Adipose tissue (tissue), 3 donors: ENCODE results near the gene ADAMTS14. TPM values are rescaled to one million over a fixed set of nuclear protein-coding genes. Genes with fewer than 3 reads are reported as not detected.

Experiments
- H3K27ac ChIP-seq: one replicate; pipeline ENCODE4 v1.5.1; 2013; ENCODE audit warnings: low read depth, low read length
- WGBS, 3 donors: extraction: QIAGEN DNeasy Blood & Tissue Kit; methylation state at CpG; one replicate each; pipeline ENCODE4 v1.1.7; 2013; 5-methylcytosine and 5-hydroxymethylcytosine counted together
- polyA plus RNA-seq, 3 donors: library from polyadenylated mRNA; stranded (reverse); fragments of 200-250 nt; gene quantifications; one replicate each; pipeline ENCODE4 v1.2.3, GENCODE V29; 2013
- donor health status: healthy with polysubstance abuse.
- donor health status: Bipolar disorder and iron deficiency.
- donor health status: healthy.

ADAMTS14 gene
- polyA plus RNA-seq, 3 donors: under 0.01 to 0.94 (median 0.07) TPM

DNA sequence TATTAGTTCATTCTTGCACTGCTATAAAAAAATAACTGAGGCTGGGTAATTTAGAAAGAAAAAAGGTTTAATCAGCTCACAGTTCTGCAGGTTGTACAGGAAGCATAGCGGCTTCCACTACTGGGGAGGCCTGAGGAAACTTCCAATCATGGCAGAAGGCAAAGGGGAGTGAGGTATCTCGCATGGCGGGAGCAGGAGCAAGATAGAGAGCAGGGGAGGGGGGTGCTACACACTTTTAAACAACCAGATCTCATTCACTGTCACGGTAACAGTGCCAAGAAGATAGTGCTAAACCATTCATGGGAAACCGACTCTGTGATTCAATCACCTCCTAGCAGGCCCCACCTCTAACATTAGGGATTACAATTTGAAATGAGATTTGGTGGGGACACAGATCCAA is 11.6 kb downstream of the ADAMTS14 start:
- 90 to 97% (median 93%) methylated on average over 5 of the region's 5 CpGs for WGBS, 3 donors

DNA sequence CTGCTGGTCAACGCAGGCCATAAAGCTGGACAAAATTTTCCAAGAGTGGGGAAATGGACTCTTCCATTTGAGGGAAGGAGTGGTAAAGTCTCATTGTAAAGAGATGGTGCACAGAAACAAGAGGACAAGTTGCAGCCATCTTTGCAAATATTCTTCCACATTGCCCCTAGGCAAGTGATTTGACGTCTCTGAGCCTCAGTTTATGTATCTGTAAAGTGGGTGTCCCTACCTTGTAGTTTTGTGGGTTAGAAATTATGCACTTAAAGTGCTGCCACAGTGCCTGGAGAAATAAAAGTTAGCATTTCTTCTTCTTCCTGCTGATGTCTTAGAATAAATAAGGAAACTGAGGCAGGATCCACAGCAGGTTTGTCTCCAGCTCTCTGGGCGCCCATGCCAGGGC is 12.1 kb downstream of the ADAMTS14 start:
- no peak overlapping the region for H3K27ac ChIP-seq
- WGBS, 3 donors: 93 to 96% (median 94%) methylated on average over 3 of the region's 3 CpGs

More for the DNA sequence above, 11.6 kb downstream of the ADAMTS14 start:
- H3K27ac ChIP-seq: no peak overlapping the region

DNA sequence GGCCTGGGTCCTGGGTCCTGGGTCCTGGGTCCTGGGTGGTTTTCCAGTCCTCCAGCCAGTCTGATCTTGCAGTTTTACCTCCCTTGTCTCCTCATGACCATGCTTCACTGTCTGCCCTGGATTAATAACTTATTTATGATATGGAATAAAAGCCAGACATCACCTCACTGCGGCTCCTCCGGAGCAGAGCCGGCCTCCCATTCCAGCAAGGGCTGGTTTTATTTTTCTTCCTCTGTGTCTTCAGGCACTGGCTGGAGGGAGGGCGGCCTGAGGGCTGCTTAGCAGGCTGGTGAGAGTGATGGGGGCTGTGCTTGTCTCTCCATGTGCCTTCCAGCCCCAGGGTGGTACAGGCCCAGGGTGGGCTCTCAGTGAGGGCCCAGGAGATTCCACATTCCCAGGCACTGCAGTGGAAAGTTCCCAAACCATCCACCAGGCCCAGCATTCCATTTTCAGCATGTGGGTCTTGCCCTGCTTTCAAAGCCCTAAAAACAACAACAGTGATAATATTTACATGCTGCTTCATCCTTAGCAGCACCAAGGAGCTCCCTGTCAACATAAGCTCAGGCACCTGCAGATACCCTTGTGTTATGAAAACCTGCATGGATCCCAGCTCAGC is 12.6 kb downstream of the ADAMTS14 start:
- H3K27ac ChIP-seq: no peak overlapping the region
- WGBS, 3 donors: 93 to 97% (median 95%) methylated on average over 4 of the region's 4 CpGs

DNA sequence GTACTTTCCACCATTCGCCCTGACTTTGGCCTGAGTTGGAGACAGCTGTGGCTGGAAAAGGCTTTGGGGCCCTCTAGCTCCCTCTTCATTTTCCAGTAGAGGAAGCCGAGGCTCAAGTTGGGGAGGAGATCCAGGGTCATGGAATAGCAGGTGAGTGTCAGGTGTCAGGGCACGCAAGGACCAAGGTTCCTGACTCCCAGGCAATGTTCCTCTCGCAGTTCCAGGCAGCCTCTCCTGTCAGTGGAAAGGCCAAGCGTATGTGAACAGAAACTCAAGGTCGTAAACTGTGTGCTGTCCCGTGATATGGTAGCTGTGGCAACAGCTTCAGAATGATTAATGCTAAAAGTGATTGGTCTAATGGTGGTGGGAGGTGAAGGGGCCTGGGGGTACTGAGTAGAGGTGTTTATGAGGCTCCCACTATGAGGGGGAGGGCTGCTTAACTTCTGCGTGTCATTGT is 13.2 kb downstream of the ADAMTS14 start:
- 71 to 94% (median 85%) methylated on average over 8 of the region's 8 CpGs for WGBS, 3 donors
- H3K27ac ChIP-seq: no peak overlapping the region

DNA sequence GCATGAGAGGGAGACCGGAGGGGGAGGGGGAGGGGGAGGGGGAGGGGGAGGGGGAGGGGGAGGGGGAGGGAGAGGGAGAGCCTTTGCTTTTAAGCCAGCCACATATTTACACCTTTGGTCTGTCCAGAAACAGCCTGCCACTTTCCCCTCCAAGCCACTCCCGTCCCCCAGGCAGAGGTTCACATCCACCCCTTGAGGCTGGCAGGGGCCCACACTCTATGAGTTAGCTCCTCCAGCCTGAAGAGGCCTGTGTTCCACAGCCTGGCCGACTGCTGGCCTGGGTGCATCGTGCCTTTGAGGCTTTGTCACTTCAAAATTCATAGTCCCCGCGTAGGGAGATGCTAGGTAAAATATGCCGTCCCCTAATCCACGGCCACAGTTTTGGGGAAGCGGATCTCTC is 16.5 kb downstream of the ADAMTS14 start:
- H3K27ac ChIP-seq: no peak overlapping the region
- 89 to 90% methylated on average over 8 of the region's 9 CpGs; no CpG with 5 or more reads in 1 of the 3 donors for WGBS, 3 donors

DNA sequence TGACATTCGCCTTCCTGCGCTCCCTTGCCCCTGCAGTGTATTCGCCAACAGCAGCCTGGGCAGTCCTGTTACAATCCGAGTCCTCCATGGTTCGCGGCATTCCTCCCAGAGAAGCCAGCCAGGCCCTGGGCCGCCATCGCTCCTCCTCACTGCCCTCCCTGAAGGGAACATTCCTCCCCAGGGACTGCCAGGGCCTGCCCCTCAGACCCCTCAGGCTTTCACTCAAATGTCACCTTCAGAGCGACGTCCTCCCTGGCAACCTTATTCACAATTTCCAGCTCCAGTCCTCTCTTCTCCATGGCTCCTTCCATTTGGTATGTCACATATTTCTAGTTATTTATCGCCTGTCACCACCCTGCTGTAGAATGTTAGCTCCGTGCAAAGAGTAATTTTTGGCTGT is 17.4 kb downstream of the ADAMTS14 start:
- WGBS, 3 donors: 92 to 96% methylated on average over 12 of the region's 12 CpGs; no CpG with 5 or more reads in 1 of the 3 donors

DNA sequence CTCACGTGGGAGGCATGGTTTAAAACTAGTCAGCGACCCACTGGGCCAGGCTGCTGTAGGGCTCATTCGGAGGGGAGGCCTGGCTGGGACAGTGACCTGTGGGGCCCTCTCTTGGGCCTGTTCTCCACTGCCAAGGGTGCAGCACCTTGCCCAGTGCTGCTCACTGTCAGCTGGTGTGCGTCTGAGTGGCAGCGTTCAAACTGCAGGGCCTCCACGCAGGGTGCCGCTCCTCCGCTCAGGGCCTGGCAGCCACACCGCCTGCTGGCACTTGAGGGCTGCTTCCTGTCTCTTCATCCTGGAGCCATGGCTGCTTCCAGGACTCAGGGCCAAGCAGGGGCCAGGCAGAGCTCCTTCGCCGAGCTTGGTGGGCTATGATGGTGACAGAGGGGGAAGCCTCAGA is 18.3 kb downstream of the ADAMTS14 start:
- H3K27ac ChIP-seq: no peak overlapping the region
- 83 to 85% methylated on average over 11 of the region's 11 CpGs; no CpG with 5 or more reads in 1 of the 3 donors for WGBS, 3 donors

More for the DNA sequence above, 17.4 kb downstream of the ADAMTS14 start:
- H3K27ac ChIP-seq: no peak overlapping the region

DNA sequence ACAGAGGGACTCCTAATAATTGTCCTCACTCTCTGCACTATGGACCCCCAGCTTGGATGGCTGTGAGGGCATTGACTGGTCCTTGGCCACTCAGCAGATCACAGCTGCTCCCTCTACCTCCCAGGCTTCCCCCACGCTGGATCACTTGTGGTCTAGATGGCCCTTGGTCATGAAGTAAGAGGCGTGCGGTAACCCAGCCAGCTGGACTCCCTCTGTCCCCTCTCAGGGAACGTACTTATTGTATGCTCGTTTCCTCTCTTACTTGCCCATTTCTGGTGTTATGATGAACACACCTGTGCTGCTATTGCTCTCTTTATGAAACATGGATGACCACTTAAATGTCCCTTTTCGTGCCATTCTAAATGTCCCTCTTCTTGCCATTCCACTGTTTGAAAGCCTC is 19.3 kb downstream of the ADAMTS14 start:
- 60 to 73% (median 72%) methylated on average over 6 of the region's 6 CpGs for WGBS, 3 donors

DNA sequence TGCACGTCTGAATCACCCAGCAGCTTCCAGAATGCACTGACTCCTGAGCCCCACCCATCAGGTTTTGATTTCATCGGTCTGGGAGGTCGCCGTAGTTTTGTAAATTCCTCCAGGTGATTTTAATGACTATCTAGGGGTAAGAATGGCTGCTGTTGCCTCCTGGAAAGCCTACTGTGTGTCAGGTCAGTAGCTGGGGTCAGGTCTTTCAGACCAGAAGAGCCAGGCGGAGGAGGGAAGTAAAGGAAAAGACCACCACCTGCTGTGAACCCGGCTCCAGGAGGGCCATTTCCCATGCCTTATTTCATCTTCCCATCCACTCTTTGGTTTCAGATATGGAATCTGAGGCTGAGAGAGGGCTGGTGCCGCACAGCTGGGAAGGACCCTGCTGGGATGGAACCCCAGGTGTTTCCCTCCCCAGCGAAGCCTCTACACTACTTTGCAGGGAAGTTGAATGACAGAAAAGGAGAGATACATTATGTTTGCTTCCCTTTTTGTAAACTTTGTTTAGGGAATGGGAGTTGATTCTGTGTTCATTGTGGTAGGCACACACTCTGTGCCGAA is 19.8 kb downstream of the ADAMTS14 start:
- no peak overlapping the region for H3K27ac ChIP-seq
- WGBS, 3 donors: 40 to 66% (median 64%) methylated on average over 9 of the region's 9 CpGs

More for the DNA sequence above, 19.3 kb downstream of the ADAMTS14 start:
- no peak overlapping the region for H3K27ac ChIP-seq

DNA sequence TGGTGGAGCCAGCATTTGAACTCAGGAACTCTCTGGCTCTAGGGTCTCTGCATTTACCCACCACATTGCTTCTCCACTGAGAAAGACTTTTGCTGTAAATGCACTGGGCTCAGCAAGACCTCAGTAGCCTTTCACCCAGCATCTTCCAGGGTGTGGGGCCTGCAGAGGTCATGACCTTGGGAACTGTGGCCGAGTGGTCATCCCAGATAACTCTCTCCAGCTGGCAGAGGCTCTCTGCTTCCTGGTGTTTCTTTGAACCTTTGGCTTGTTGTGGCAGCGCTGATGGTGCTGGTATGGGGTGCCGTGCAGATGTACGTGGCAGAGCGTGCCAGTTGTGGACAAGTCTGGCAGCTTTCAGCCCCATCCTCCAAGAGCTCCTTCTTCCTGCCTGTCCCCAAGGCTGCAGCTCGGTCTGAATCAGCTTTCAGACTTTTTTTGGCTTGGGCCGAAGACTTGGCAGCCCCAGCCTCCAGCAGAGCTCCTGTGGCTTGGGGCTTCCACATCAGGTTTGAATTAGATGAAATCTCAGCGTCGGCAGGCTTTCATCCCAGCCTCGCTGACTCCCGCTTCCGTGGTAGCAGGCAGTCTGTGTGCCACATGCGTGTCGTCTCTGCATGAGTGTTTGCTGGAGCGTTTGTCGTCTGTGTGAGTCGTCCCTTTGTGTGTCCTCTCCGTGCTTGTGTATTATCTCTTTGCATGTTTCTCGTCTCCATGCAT is 21.5 kb downstream of the ADAMTS14 start:
- WGBS, 3 donors: 62 to 75% (median 62%) methylated on average over 19 of the region's 19 CpGs
- no peak overlapping the region for H3K27ac ChIP-seq

DNA sequence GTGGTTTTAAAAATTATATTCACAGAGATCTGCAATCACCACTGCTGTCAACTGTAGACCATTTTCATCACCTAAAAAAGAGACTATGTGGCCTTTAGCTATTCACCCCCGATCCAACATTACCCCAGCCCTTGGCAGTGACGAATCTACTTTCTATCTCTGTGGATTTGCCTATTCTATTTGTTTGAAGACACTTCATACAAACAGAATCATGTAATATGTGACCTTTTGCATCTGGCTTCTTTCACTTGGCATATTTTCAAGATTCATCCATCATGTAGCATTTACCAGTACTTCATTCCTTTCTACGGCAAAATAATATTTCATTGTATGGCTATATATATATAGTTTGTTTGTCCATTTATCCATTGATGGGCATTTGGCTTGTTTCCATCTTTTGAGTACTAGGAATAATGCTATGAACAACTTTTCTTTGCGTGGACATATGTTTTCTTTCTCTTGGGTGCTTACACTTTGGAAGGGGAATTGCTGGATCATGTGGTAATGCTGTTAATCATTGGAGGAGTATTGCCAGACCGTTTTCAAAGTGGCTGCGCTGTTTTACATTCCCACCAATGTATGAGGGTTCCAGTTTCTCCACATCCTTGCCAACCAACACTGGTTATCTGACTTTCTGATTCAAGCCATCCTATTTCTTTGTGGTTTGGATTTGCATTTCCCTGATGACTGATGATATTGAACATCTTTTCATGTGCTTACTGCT is 22.3 kb downstream of the ADAMTS14 start:
- no peak overlapping the region for H3K27ac ChIP-seq
- WGBS, 3 donors: 45 to 67% (median 61%) methylated on average over 6 of the region's 6 CpGs

DNA sequence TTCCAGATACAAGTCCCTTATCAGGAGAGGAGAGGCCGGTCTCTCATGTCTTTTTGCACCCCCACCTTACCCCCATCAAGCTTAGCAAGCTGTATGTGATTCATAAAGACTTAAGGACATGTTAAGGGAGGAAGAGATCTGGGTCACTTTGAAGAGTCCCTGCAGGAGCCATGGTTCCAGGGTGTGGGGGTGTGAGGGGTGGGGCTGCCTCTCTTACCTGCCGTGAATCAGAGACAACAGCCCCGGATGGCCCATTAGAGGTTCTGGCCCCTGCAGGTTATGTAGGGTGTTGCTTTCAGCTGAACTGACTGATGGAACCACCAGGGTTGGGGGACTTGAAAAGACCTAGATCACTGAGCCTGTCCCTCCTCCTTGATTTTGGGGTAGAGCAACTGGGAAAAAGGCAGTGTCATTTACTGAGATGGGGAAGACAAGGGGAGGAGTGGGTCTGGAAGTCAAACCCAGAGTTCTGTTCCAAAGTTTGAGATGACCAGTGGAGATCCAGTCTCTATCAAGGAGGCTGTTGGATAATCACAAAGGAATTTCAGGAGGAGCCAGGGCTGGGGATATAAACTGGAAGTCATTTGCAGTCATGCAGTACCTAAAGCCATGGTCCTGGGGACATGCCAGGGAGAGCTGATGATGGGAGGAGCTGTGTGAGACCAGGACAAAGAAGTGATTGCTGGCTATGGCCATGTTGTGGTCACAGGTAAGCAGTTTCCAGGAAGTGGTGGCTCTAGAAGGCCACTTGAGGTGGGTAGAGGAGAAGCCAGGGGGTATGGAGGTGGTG is 23.1 kb downstream of the ADAMTS14 start:
- 65 to 71% (median 70%) methylated on average over 3 of the region's 3 CpGs for WGBS, 3 donors
- H3K27ac ChIP-seq: no peak overlapping the region

DNA sequence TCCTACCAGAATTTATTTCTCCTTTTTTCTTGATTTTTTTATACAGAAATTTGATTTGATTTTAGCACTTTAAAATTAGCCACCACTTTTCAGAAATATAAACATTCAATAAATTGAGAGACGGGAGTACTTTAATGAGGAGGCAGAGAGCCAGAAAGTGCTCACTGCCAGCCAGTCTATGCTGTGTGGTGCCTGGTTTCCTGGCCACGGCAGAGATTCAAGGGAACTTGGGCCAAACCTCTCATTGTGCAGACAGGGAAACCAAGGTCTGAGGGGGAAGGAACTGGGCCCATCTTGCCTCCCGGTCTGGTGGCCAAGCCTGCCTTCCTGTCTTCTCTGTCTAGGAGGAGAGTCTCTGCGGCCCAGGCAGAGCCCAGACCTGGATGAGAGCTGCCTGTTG is 25.9 kb downstream of the ADAMTS14 start:
- 43 to 58% (median 51%) methylated on average over 4 of the region's 4 CpGs for WGBS, 3 donors
- H3K27ac ChIP-seq: no peak overlapping the region

DNA sequence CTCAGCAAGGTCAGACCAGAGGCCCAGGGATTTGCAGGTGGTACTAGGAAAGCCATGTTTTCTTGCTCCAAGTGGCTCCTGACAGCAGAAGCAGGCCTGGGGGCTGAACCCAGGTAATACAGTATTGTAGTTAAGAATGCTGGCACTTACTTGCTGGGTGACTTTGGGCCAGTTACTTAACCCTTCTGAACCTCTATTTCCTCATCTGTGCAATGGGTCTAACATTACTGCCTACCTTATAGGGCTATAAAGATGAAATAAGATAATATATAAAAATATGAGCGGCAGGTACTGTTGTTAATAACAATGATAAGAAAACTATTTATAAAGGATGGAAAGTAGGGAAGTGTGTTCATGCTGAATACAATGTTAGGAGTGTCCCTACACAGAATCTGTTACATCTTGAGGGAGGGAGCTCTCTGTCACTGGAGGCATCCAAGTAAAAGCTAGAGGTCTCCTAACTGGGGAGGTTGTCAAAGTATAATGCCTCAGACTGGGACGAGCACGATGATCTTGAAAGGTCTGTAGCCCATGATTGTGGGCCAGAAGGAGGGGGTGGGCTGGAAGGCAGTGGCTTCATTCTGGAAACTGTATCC is 26.9 kb downstream of the ADAMTS14 start:
- no peak overlapping the region for H3K27ac ChIP-seq
- 94 to 95% (median 95%) methylated on average over 3 of the region's 3 CpGs for WGBS, 3 donors

DNA sequence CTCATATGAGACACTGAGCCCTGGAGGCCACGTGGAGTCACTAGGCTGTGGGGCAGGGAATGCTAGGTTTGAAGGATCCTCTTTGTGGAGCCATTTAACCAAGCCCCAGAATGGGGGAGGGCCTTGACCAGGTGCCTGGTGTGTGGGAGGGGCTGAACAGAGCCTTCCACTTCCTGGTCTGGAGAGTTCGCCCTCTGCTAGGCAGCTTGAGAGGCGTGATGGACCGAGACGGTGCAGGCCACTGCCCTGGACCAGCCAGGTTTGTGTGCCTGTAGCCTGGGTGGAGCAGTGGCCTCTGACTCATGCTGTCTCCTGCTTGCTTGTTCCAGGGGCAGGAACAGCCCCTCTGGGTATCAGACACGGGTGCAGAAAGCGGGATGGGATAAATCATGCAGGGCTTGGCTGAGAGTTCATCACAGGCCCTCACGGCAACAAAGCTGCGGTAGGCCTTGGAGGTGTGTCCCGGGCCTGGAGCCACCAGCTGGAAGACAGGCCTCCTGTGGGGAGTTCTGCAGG is 27.4 kb downstream of the ADAMTS14 start:
- WGBS, 3 donors: 79 to 87% (median 86%) methylated on average over 10 of the region's 10 CpGs
- no peak overlapping the region for H3K27ac ChIP-seq

DNA sequence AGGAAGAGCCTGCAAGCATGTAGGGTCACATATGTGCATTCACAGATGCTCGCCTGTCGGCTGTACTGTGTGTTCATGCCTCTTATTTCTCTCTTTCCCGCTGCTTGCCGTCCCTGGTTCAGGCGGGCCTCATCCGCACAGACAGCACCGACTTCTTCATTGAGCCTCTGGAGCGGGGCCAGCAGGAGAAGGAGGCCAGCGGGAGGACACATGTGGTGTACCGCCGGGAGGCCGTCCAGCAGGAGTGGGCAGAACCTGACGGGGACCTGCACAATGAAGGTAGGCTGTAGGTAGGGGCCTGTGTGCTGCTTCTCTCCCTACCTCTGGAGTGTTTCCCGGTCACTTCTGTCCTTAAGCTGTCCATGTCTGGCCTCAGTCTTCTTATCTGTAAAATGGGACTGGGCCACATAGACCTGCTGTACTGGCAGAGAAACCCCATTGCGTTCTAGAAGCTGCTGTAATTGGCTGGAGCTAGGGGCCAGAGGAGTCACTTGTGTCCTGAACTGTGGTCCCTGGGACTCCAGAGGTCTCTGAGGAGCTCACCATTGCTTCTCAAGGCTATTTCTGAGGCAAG is 30.0 kb downstream of the ADAMTS14 start:
- H3K27ac ChIP-seq: no peak overlapping the region
- 89 to 92% (median 90%) methylated on average over 15 of the region's 15 CpGs for WGBS, 3 donors

DNA sequence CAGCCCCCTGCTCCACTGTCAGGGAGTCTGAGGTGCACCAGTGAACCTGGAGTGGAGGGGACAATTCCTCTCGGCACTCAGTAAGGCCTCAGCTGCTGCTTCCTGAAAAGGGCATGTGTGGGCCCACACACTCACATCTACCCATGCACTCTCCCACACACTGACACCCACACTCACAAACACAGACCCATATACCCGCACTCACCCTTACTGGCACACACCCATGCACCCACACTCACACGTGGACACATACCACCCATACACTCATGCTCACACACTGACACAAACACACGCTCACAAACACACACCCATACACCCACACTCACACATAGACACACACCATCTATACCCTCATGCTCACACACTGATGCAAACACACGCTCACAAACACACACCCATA is 31.9 kb downstream of the ADAMTS14 start:
- WGBS, 3 donors: 80 to 95% (median 92%) methylated on average over 5 of the region's 5 CpGs
- H3K27ac ChIP-seq: no peak overlapping the region
